BLaER1 treated with 17β-estradiol and CSF1 and Interleukin-3, amounts not matched to agents 10 nM and 100 nM (cell line): ENCODE results near the gene SCAF1.
A peak's percentile ranks its signal among the peaks of the same experiment; 100 is the strongest.

Experiments used
- H3K27ac ChIP-seq, 11 experiments: shearing (Covaris generic); formaldehyde crosslinking; 2 replicates each; pipeline ENCODE4 v1.8.1; 2022
- H3K27me3 ChIP-seq, 11 experiments: shearing (Covaris generic); formaldehyde crosslinking; 2 replicates each; pipeline ENCODE4 v1.8.1; 2022
- H3K36me3 ChIP-seq, 11 experiments: shearing (Covaris generic); formaldehyde crosslinking; 2 replicates each; pipeline ENCODE4 v1.8.1; 2022
- H3K4me1 ChIP-seq, 10 experiments: shearing (Covaris generic); formaldehyde crosslinking; 2 replicates each; pipeline ENCODE4 v1.8.1; 2022
- H3K4me2 ChIP-seq, 11 experiments: shearing (Covaris generic); formaldehyde crosslinking; 2 replicates each; pipeline ENCODE4 v1.8.1; 2022
- H3K4me3 ChIP-seq, 10 experiments: shearing (Covaris generic); formaldehyde crosslinking; 2 replicates each; pipeline ENCODE4 v1.8.1; 2022
- H3K9ac ChIP-seq, 11 experiments: shearing (Covaris generic); formaldehyde crosslinking; 2 replicates each; pipeline ENCODE4 v1.8.1; 2022
- H3K9me3 ChIP-seq, 11 experiments: shearing (Covaris generic); formaldehyde crosslinking; replicated peaks in 1 of 11; 2 replicates each; pipeline ENCODE4 v1.8.1; 2022
- H4K20me1 ChIP-seq, 11 experiments: shearing (Covaris generic); formaldehyde crosslinking; 2 replicates each; pipeline ENCODE4 v1.8.1; 2022
- Cebpa-rat ChIP-seq, 11 experiments: shearing (Covaris generic); IDR thresholded peaks; 2 replicates each; pipeline ENCODE4 v1.8.1; 2022

Gene SCAF1

GRCh38 chr19:49686503-49687088 lies 44.6 kb downstream of the SCAF1 start:
- Histone ChIP-seq H3K36me3 (peaks cover 45 to 85% (median 78%) of the 10 kb centered on the region in 11 experiments), H3K4me3 (peak overlapping the region in 2 of 10 experiments; percentile 27 to 65; a peak in 2 of 20 replicates), H3K9ac (peak overlapping the region in 6 of 11 experiments; percentile 42 to 66 (median 54); a peak in 11 of 22 replicates), H3K9me3 (no peaks in the 10 kb centered on the region), H3K4me1 (peaks cover 36 to 83% (median 56%) of the 10 kb centered on the region in 10 experiments), H3K27ac (peak overlapping the region in 5 of 11 experiments; percentile 51 to 77 (median 63); a peak in 11 of 22 replicates), H3K27me3 (peaks cover 20 to 33% (median 28%) of the 10 kb centered on the region in 11 experiments), H4K20me1 (peaks cover 0 to 90% (median 82%) of the 10 kb centered on the region in 11 experiments; a peak in 21 of 22 replicates), H3K4me2 (peak overlapping the region in 10 of 11 experiments; percentile 64 to 95 (median 84); a peak in 19 of 22 replicates)
- TF ChIP-seq Cebpa-rat (IDR thresholded peaks at IDR 0.05): no peak

DNA sequence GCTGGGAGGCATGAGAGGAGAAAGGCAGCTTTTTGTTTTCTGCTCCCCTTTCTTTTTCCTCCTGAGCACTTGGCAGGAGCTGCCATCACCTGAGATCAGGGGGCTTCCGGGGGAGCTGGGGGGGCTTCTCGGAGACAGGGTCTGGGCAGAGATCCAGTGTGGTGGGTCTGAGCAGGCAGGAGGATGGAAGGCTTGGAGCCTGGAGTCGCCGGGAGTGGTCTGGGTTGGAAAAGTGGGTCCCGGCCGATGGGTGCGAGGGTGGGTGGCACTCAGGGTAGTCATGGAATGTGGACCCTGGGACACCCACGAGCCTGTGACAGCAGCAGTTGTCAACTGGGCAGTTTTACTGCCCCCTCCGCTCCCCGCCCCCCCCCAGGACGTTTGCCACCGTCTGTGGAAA lies 45.1 kb downstream of the SCAF1 start:
- H3K36me3 ChIP-seq: peaks cover 39 to 80% (median 72%) of the 10 kb centered on the region in 11 experiments
- no peak for TF ChIP-seq Cebpa-rat (IDR thresholded peaks at IDR 0.05)
- peaks cover 37 to 81% (median 55%) of the 10 kb centered on the region in 10 experiments for H3K4me1 ChIP-seq

DNA sequence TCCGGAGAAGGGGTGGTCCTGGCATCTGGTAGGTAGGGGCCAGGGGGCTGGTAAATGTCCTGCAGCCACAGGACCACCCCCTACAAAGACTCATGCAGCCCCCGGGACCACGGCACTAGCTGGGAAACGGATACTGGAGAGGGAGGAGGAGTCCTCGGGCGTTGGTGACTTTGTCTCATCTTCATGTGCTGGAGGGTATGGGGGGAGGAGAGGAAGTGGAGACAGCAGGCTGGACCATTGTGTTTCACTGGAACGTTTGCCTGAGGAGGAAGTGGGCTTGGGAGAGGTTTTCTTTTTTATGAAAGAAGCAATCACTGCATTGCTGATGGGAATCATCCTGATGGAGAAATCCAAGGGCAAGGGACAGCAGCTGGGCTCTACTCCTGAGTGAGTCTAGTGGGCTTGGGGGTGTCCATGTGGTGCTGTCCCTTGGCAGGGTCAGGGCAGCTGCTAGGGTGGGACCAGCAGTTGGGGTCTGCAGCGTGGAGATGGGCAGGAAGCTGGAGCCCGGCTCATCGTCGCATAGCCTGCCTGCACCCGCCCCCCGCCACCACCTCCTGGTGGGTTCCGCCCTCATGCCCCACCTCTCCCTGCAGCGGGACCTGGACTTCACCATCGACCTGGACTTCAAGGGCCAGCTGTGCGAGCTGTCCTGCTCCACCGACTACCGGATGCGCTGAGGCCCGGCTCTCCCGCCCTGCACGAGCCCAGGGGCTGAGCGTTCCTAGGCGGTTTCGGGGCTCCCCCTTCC lies 45.7 kb downstream of the SCAF1 start:
- Histone ChIP-seq H3K9me3 (no peaks in the 10 kb centered on the region), H3K27ac (peak overlapping the region in 7 of 11 experiments; percentile 44 to 77 (median 55); a peak in 13 of 22 replicates), H4K20me1 (peaks cover 0 to 78% (median 71%) of the 10 kb centered on the region in 11 experiments; a peak in 21 of 22 replicates), H3K36me3 (peaks cover 33 to 74% (median 66%) of the 10 kb centered on the region in 11 experiments), H3K27me3 (peaks cover 21 to 35% (median 30%) of the 10 kb centered on the region in 11 experiments), H3K4me3 (peak overlapping the region in 6 of 10 experiments; percentile 31 to 65 (median 48); a peak in 11 of 20 replicates), H3K4me1 (peaks cover 37 to 82% (median 56%) of the 10 kb centered on the region in 10 experiments), H3K9ac (peak overlapping the region in 10 of 11 experiments; percentile 29 to 66 (median 48); a peak in 16 of 22 replicates), H3K4me2 (peak overlapping the region; percentile 64 to 95 (median 89))
- TF ChIP-seq Cebpa-rat (IDR thresholded peaks at IDR 0.05): no peak

More for the DNA sequence above, 45.1 kb downstream of the SCAF1 start:
- Histone ChIP-seq H3K4me3 (peak overlapping the region in 2 of 10 experiments; percentile 45 to 65; a peak in 4 of 20 replicates), H3K27ac (peak overlapping the region in 6 of 11 experiments; percentile 44 to 77 (median 59); a peak in 12 of 22 replicates), H3K27me3 (peaks cover 21 to 35% (median 30%) of the 10 kb centered on the region in 11 experiments), H3K9ac (peak overlapping the region in 8 of 11 experiments; percentile 38 to 66 (median 52); a peak in 13 of 22 replicates), H4K20me1 (peaks cover 0 to 84% (median 77%) of the 10 kb centered on the region in 11 experiments; a peak in 21 of 22 replicates), H3K9me3 (no peaks in the 10 kb centered on the region), H3K4me2 (peak overlapping the region; percentile 64 to 95 (median 89))

DNA sequence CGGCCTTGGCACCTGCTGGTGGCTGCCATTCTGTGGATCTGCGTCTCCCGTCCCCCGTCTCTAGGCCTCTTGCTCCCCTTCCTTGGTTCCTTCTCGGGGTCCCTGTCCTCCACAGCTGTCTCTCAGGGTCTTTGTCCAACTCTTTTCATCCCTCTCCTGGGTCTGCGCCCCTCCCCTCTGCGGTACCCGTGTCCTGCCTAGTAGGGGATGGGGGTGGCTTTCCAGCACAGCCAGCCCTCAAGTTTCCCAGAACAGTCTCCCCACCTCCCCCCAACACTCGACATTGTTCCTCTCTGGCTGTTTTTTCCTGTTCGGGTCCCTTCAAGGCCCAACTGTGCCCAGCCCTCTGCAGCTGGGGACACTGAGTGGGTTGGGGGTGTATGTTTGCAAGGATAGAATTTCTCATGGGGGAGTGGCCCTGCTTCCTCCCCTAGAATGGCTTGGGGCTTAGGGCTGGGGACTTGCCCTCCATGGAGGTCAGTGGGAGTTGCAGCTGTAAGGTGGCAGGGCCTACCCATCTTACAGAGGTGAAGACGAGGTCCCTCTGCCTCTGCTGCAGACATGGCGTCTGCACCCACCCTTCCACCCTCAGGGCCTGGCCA lies 46.6 kb downstream of the SCAF1 start:
- H3K9me3 ChIP-seq: no peaks in the 10 kb centered on the region
- H3K4me1 ChIP-seq: peaks cover 37 to 82% (median 56%) of the 10 kb centered on the region in 10 experiments
- H3K9ac ChIP-seq: peak overlapping the region in 6 of 11 experiments; percentile 29 to 66 (median 48); a peak in 10 of 22 replicates
- peaks cover 21 to 35% (median 30%) of the 10 kb centered on the region in 11 experiments for H3K27me3 ChIP-seq
- peak overlapping the region; percentile 64 to 95 (median 89); a peak in 20 of 22 replicates for H3K4me2 ChIP-seq
- H3K27ac ChIP-seq: peak overlapping the region in 6 of 11 experiments; percentile 33 to 77 (median 59); a peak in 9 of 22 replicates
- H3K36me3 ChIP-seq: peaks cover 25 to 65% (median 57%) of the 10 kb centered on the region in 11 experiments
- H4K20me1 ChIP-seq: peaks cover 0 to 69% (median 62%) of the 10 kb centered on the region in 11 experiments; a peak in 21 of 22 replicates
- peak overlapping the region in 4 of 10 experiments; percentile 45 to 65 (median 52); a peak in 8 of 20 replicates for H3K4me3 ChIP-seq
- TF ChIP-seq Cebpa-rat (IDR thresholded peaks at IDR 0.05): no peak

GRCh38 chr19:49689133-49690078 lies 47.4 kb downstream of the SCAF1 start, which contains the start of gene ADM5:
ADM5 (plus strand) TSS chr19:49689594; CDS start chr19:49689838, 244 bp downstream.
- peak within 1 kb of the TSS in 6 of 11 experiments; percentile 33 to 77 (median 59); a peak in 9 of 22 replicates for H3K27ac ChIP-seq
- TF ChIP-seq Cebpa-rat (IDR thresholded peaks at IDR 0.05): no peak
- peak within 1 kb of the TSS in 8 of 10 experiments; percentile 27 to 65 (median 46); a peak in 11 of 20 replicates for H3K4me3 ChIP-seq
- peak within 1 kb of the TSS; percentile 68 to 95 (median 89) for H3K4me2 ChIP-seq
- H4K20me1 ChIP-seq: peaks cover 0 to 62% (median 54%) of the 10 kb centered on the region in 11 experiments; a peak in 19 of 22 replicates
- H3K9me3 ChIP-seq: no peaks in the 10 kb centered on the region
- peaks cover 21 to 35% (median 30%) of the 10 kb centered on the region in 11 experiments for H3K27me3 ChIP-seq
- peaks cover 18 to 57% (median 49%) of the 10 kb centered on the region in 11 experiments for H3K36me3 ChIP-seq
- H3K9ac ChIP-seq: peak within 1 kb of the TSS in 9 of 11 experiments; percentile 10 to 66 (median 42); a peak in 13 of 22 replicates
- peaks cover 37 to 75% (median 56%) of the 10 kb centered on the region in 10 experiments for H3K4me1 ChIP-seq

DNA sequence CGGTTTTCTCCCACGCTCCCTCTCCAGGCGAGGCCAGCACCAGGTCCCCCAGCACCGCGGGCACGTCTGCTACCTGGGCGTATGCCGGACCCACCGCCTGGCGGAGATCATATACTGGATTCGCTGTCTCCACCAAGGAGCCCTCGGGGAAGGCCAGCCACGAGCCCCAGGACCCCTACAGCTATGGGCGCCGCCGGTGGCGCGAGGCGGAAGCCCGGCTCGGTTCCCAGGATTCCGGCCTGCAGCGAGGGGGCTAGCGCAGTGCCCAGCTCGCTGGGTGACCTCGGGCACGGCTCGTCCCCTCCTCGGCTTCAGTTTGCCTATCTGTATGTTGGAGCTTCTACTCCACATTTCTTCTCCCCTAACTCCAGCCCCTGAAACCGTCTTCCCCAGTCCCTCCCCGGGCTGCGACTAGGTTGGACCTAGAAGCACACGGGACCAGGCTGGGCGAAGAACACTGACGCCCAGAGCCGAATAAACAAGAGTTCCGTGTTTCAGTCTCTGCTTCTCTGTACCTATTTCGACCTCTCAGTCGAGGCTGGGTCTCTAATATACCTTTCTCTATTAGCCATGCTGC lies 48.2 kb downstream of the SCAF1 start:
- peaks cover 21 to 35% (median 30%) of the 10 kb centered on the region in 11 experiments for H3K27me3 ChIP-seq
- H3K4me2 ChIP-seq: peak overlapping the region; percentile 68 to 95 (median 80)
- peaks cover 0 to 54% (median 47%) of the 10 kb centered on the region in 11 experiments; a peak in 19 of 22 replicates for H4K20me1 ChIP-seq
- peak overlapping the region in 8 of 10 experiments; percentile 26 to 56 (median 37); a peak in 10 of 20 replicates for H3K4me3 ChIP-seq
- H3K27ac ChIP-seq: no peak overlapping the region
- peak overlapping the region in 7 of 11 experiments; percentile 7 to 42 (median 35); a peak in 5 of 22 replicates for H3K9ac ChIP-seq
- H3K36me3 ChIP-seq: peaks cover 11 to 49% (median 42%) of the 10 kb centered on the region in 11 experiments
- peaks cover 37 to 71% (median 56%) of the 10 kb centered on the region in 10 experiments for H3K4me1 ChIP-seq
- H3K9me3 ChIP-seq: no peaks in the 10 kb centered on the region
- TF ChIP-seq Cebpa-rat (IDR thresholded peaks at IDR 0.05): no peak
